IMR-90 (cell line): ENCODE measurements around the gene ANKRD33B. TPM values are rescaled to one million over a fixed set of nuclear protein-coding genes. Genes with fewer than 3 reads are reported as not detected.

Experiments used
- ATAC-seq: fragments of 200-7000 bp; cut with Tn5 transposase; 2 replicates; pipeline ENCODE4 v1.9.1; 2020; ENCODE audit warnings: low read depth, mild to moderate bottlenecking, moderate library complexity
- BruUV-seq: library from RNA; stranded (reverse); fragments of 400-500 nt; replicated peaks from 2 replicates; lab custom pipeline; 2021; lab: Mats Ljungman, UMichigan
- CTCF ChIA-PET: fragments of 300-600 bp; formaldehyde crosslinking; extraction: SDS; loops from one replicate; lab custom pipeline; 2021; ENCODE audit warnings: antibody characterized with exemption; lab: Yijun Ruan, JAX
- POLR2A ChIA-PET: fragments of 300-600 bp; sonication (Branson Sonifier 250); formaldehyde crosslinking; loops from one replicate; lab custom pipeline; 2022; ENCODE audit warnings: antibody characterized with exemption; ENCODE audit not compliant: unreplicated experiment; lab: Charles Lee
- DNase-seq: peaks from one replicate; pipeline ENCODE4 v3.0.0; 2013
- H2AFZ ChIP-seq: replicated peaks from 2 replicates; pipeline ENCODE3; 2013; ENCODE audit warnings: low read length, mild to moderate bottlenecking; ENCODE audit not compliant: poor library complexity
- H2AK5ac ChIP-seq: 2 replicates; pipeline ENCODE4 v1.6.1; 2013; ENCODE audit warnings: low read depth, low read length, inconsistent platforms
- H2AK9ac ChIP-seq: replicated peaks from 2 replicates; pipeline ENCODE3; 2013; ENCODE audit warnings: mild to moderate bottlenecking, low read depth, low read length, moderate library complexity; ENCODE audit not compliant: poor library complexity
- H2BK120ac ChIP-seq: 2 replicates; pipeline ENCODE4 v1.6.1; 2013; ENCODE audit warnings: low read depth, low read length, inconsistent platforms
- H2BK15ac ChIP-seq: 3 replicates; pipeline ENCODE4 v1.6.1; 2013; ENCODE audit warnings: low read depth, low read length, inconsistent platforms
- H2BK20ac ChIP-seq: 2 replicates; pipeline ENCODE4 v1.6.1; 2013; ENCODE audit warnings: low read depth, mild to moderate bottlenecking, inconsistent platforms, low read length, moderate library complexity
- H2BK5ac ChIP-seq: 2 replicates; pipeline ENCODE4 v1.6.1; 2013; ENCODE audit warnings: mild to moderate bottlenecking, low read depth, low read length, inconsistent platforms; ENCODE audit not compliant: poor library complexity, severe bottlenecking
- H3K14ac ChIP-seq: replicated peaks from 2 replicates; pipeline ENCODE4 v1.6.1; 2013; ENCODE audit warnings: low read depth, low read length, inconsistent platforms
- H3K18ac ChIP-seq: 2 replicates; pipeline ENCODE4 v1.6.1; 2013; ENCODE audit warnings: low read depth, low read length, control low read depth
- H3K23ac ChIP-seq: 2 replicates; pipeline ENCODE4 v1.6.1; 2013; ENCODE audit warnings: low read depth, low read length, inconsistent platforms
- H3K27ac ChIP-seq: 2 replicates; pipeline ENCODE4 v1.5.1; 2013; ENCODE audit warnings: mild to moderate bottlenecking, control low read depth, low read length; ENCODE audit not compliant: insufficient read depth
- H3K27me3 ChIP-seq: 2 replicates; pipeline ENCODE4 v1.6.1; 2013; ENCODE audit warnings: low read length; ENCODE audit not compliant: control insufficient read depth, insufficient read depth
- H3K36me3 ChIP-seq: 2 replicates; pipeline ENCODE4 v1.6.1; 2013; ENCODE audit warnings: low read length, mixed read lengths; ENCODE audit not compliant: control insufficient read depth, insufficient read depth
- H3K4ac ChIP-seq: 2 replicates; pipeline ENCODE4 v1.6.1; 2013; ENCODE audit warnings: low read depth, low read length, inconsistent platforms
- H3K4me1 ChIP-seq: 2 replicates; pipeline ENCODE4 v1.6.1; 2013; ENCODE audit warnings: low read length, mixed read lengths; ENCODE audit not compliant: control insufficient read depth, insufficient read depth
- H3K4me2 ChIP-seq: 2 replicates; pipeline ENCODE4 v1.6.1; 2013; ENCODE audit warnings: low read depth, mild to moderate bottlenecking, control low read depth, low read length, moderate library complexity
- H3K4me3 ChIP-seq: 2 replicates; pipeline ENCODE4 v1.5.1; 2013; ENCODE audit warnings: low read depth, mild to moderate bottlenecking, control low read depth, low read length, moderate library complexity; ENCODE audit not compliant: insufficient read depth
- H3K56ac ChIP-seq: 2 replicates; pipeline ENCODE4 v1.6.1; 2013; ENCODE audit warnings: low read length, inconsistent platforms; ENCODE audit not compliant: insufficient read depth; ENCODE audit errors: extremely low read depth
- H3K79me1 ChIP-seq, 2 experiments: 2 replicates each; pipeline ENCODE4 v1.6.1; 2013; ENCODE audit warnings: low read length in 2 of 2, inconsistent platforms in 1 of 2, low read depth in 1 of 2
- H3K9ac ChIP-seq: 2 replicates; pipeline ENCODE4 v1.6.1; 2013; ENCODE audit warnings: low read depth, low read length, control low read depth
- H3K9me1 ChIP-seq: 2 replicates; pipeline ENCODE4 v1.6.1; 2013; ENCODE audit warnings: low read length, inconsistent platforms; ENCODE audit not compliant: insufficient read depth
- H3K9me3 ChIP-seq: 2 replicates; pipeline ENCODE4 v1.6.1; 2013; ENCODE audit warnings: low read length; ENCODE audit not compliant: control insufficient read depth, insufficient read depth
- H4K20me1 ChIP-seq: 2 replicates; pipeline ENCODE4 v1.6.1; 2013; ENCODE audit warnings: low read length, inconsistent platforms; ENCODE audit not compliant: insufficient read depth
- H4K5ac ChIP-seq: 2 replicates; pipeline ENCODE4 v1.6.1; 2013; ENCODE audit warnings: mild to moderate bottlenecking, low read depth, low read length, control low read depth
- H4K8ac ChIP-seq, 2 experiments: 2 replicates each; pipeline ENCODE4 v1.6.1; 2013; ENCODE audit warnings: low read depth in 2 of 2, low read length in 2 of 2, control low read depth in 1 of 2, inconsistent platforms in 1 of 2
- H4K91ac ChIP-seq: 2 replicates; pipeline ENCODE4 v1.6.1; 2013; ENCODE audit warnings: low read depth, low read length, inconsistent platforms; ENCODE audit not compliant: insufficient read depth
- BHLHE40 ChIP-seq: fragments of 150-350 bp; IDR thresholded peaks from 2 replicates; pipeline ENCODE4 v1.6.1; 2016; ENCODE audit warnings: mild to moderate bottlenecking, low read depth, low read length
- CEBPB ChIP-seq: IDR thresholded peaks from 2 replicates; pipeline ENCODE4 v1.6.1; 2012; ENCODE audit warnings: low read depth, low read length, improper control_type of control experiment
- CHD1 ChIP-seq: IDR thresholded peaks from 2 replicates; pipeline ENCODE4 v1.6.1; 2012; ENCODE audit warnings: low read depth, low read length, improper control_type of control experiment
- ELK1 ChIP-seq: fragments of 150-350 bp; IDR thresholded peaks from 2 replicates; pipeline ENCODE4 v1.6.1; 2016; ENCODE audit warnings: low read depth, mild to moderate bottlenecking, low read length, moderate library complexity, borderline replicate concordance
- FOS ChIP-seq: fragments of 150-350 bp; IDR thresholded peaks from 2 replicates; pipeline ENCODE4 v1.6.1; 2016; ENCODE audit warnings: low read depth, low read length
- MAFK ChIP-seq: IDR thresholded peaks from 2 replicates; pipeline ENCODE4 v1.6.1; 2012; ENCODE audit warnings: low read depth, low read length, improper control_type of control experiment
- MAZ ChIP-seq: IDR thresholded peaks from 2 replicates; pipeline ENCODE4 v1.6.1; 2012; ENCODE audit warnings: low read depth, mild to moderate bottlenecking, low read length, improper control_type of control experiment, moderate library complexity, borderline replicate concordance
- POLR2A ChIP-seq: IDR thresholded peaks from 2 replicates; pipeline ENCODE4 v1.6.1; 2012; ENCODE audit warnings: mild to moderate bottlenecking, low read depth, low read length
- RAD21 ChIP-seq: IDR thresholded peaks from 2 replicates; pipeline ENCODE4 v1.6.1; 2012; ENCODE audit warnings: low read length, improper control_type of control experiment
- RCOR1 ChIP-seq: IDR thresholded peaks from 2 replicates; pipeline ENCODE4 v1.6.1; 2012; ENCODE audit warnings: mild to moderate bottlenecking, low read length, improper control_type of control experiment; ENCODE audit not compliant: insufficient replicate concordance
- RFX5 ChIP-seq: IDR thresholded peaks from 2 replicates; pipeline ENCODE4 v1.8.0; 2012; ENCODE audit warnings: low read depth, mild to moderate bottlenecking, low read length, moderate library complexity
- SMC3 ChIP-seq: fragments of 150-350 bp; IDR thresholded peaks from 2 replicates; pipeline ENCODE4 v1.6.1; 2016; ENCODE audit warnings: low read depth, mild to moderate bottlenecking, antibody characterized with exemption, low read length, moderate library complexity
- USF2 ChIP-seq: fragments of 150-350 bp; IDR thresholded peaks from 2 replicates; pipeline ENCODE4 v1.6.1; 2017; ENCODE audit warnings: mild to moderate bottlenecking, antibody characterized with exemption, low read length, low read depth
- WGBS, 2 experiments: methylation state at CpG; one replicate each; pipeline versions ENCODE4 v1.1.5 to v1.1.7; 2013; ENCODE audit warnings: missing lambda C conversion rate in 2 of 2; ENCODE audit not compliant: insufficient read length in 1 of 2; ENCODE audit errors: extremely low coverage in 2 of 2; 5-methylcytosine and 5-hydroxymethylcytosine counted together
- dilution Hi-C: fragments of 300-500 bp; cut with HindIII; formaldehyde crosslinking; loops from one replicate; pipeline ENCODE4 v1.14.3; 2018; ENCODE audit warnings: low sequenced_read_pairs; ENCODE audit not compliant: unreplicated experiment
- in situ Hi-C: fragments of 300-500 bp; cut with MboI; formaldehyde crosslinking; loops from 3 replicates; pipeline ENCODE4 v1.14.3; 2019; ENCODE audit warnings: low sequenced_read_pairs, inconsistent platforms, mixed read lengths
- intact Hi-C: fragments of 100-400 bp; cut with micrococcal nuclease; formaldehyde crosslinking; loops from 2 replicates; pipeline ENCODE4 v1.10.0; 2022
- polyA plus RNA-seq, 3 experiments: library from polyadenylated mRNA; depleted of rRNA; stranded (reverse); fragments of >200 nt; gene quantifications; 2 replicates each; pipeline ENCODE4 v1.2.3, GENCODE V29; 2012; ENCODE audit warnings: low replicate concordance in 1 of 3
- total RNA-seq: library from RNA; depleted of rRNA; stranded (reverse); fragments of >200 nt; gene quantifications from 2 replicates; pipeline ENCODE4 v1.2.3, GENCODE V29; 2012

The ANKRD33B gene
- total and polyA plus RNA-seq, 2 of the 4 experiments (the other 2 are of a cell fraction), result 2.5 to 3.3 TPM

GRCh38 chr5:10676946-10677345, 113.1 kb downstream of the ANKRD33B start:
- no peak overlapping the region for H4K8ac ChIP-seq
- H2BK15ac ChIP-seq, result no peak overlapping the region
- DNase-seq, result no peak
- H3K23ac ChIP-seq, result no peak overlapping the region
- BruUV-seq, result no TSS peak
- H3K27me3 ChIP-seq, result peaks cover under 1% of the 10 kb centered on the region; the same call in 1 of the 2 replicates
- WGBS, 2 experiments, result no CpG with 5 or more reads among the region's 1 CpG
- H3K56ac ChIP-seq, result no peak overlapping the region
- H4K20me1 ChIP-seq, result peaks cover 8% of the 10 kb centered on the region; the same call in 1 of the 2 replicates
- no peak overlapping the region for H2AFZ ChIP-seq
- H3K9ac ChIP-seq, result no peak overlapping the region
- ATAC-seq, result no peak
- dilution Hi-C loops (no loop called here), intact Hi-C loops (no loop called here), in situ Hi-C loops (no loop called here)
- H2AK9ac ChIP-seq, result no peak overlapping the region
- H3K27ac ChIP-seq, result no peak overlapping the region
- ChIA-PET CTCF (no interaction called here), POLR2A (no interaction called here)
- no peak overlapping the region for H2BK5ac ChIP-seq
- no peak overlapping the region for H3K14ac ChIP-seq
- H3K18ac ChIP-seq, result no peak overlapping the region
- peaks cover 5 to 10% of the 10 kb centered on the region in 2 experiments; a peak in 2 of 4 replicates for H3K79me1 ChIP-seq
- peaks cover 38% of the 10 kb centered on the region for H3K36me3 ChIP-seq
- H3K4me1 ChIP-seq, result no peaks in the 10 kb centered on the region; the same call in 1 of the 2 replicates
- H3K4me3 ChIP-seq, result no peak overlapping the region
- H3K4me2 ChIP-seq, result no peak overlapping the region
- no peak overlapping the region for H4K91ac ChIP-seq
- no peak overlapping the region for H2AK5ac ChIP-seq
- no peak overlapping the region for H2BK20ac ChIP-seq
- no peak overlapping the region for H2BK120ac ChIP-seq
- H3K4ac ChIP-seq, result no peak overlapping the region
- TF ChIP-seq ELK1, result no peak
- no peak for TF ChIP-seq MAFK
- TF ChIP-seq CEBPB, result no peak
- no peak for TF ChIP-seq MAZ
- no peak for TF ChIP-seq RFX5
- no peak for TF ChIP-seq BHLHE40
- no peak for TF ChIP-seq CHD1
- no peak for TF ChIP-seq RCOR1
- no peak for TF ChIP-seq RAD21
- no peak for TF ChIP-seq USF2
- TF ChIP-seq SMC3, result no peak
- TF ChIP-seq POLR2A, result no peak
- TF ChIP-seq FOS, result no peak
- H3K9me1 ChIP-seq, result peaks cover 8% of the 10 kb centered on the region; the same call in 1 of the 2 replicates
- no peak overlapping the region for H4K5ac ChIP-seq
- no peaks in the 10 kb centered on the region for H3K9me3 ChIP-seq
